HCEC 1CT (cell line): ENCODE measurements around the gene PCDH15.
"Not testable (repeated sequence)": the region's sequence is repeated elsewhere in the genome, so short reads cannot be mapped to it uniquely, and the experiment has no call there.

ENCODE experiments used
- DNase-seq: peaks from one replicate; pipeline ENCODE4 v3.0.0-alpha.2; 2017

The PCDH15 gene

DNA sequence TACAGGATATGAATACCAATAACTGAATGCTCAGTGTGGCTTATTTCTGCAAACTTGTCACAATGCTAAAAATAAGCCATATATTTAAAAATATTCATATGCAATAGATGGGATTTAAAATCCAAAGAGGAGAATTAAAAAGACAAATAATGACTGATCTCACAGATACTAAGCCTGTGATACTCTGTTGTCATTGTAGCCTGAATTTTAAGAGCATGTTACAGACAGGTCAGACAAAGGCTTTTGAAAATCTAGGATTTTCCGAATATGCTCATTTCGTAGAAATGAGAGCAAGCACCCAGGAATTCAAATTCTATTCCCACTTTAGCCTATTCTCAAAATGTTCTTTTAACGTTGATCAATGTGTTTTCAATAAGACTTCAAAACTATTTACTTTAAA is 269.7 kb downstream of the PCDH15 start:
- DNase-seq, result no peak

DNA sequence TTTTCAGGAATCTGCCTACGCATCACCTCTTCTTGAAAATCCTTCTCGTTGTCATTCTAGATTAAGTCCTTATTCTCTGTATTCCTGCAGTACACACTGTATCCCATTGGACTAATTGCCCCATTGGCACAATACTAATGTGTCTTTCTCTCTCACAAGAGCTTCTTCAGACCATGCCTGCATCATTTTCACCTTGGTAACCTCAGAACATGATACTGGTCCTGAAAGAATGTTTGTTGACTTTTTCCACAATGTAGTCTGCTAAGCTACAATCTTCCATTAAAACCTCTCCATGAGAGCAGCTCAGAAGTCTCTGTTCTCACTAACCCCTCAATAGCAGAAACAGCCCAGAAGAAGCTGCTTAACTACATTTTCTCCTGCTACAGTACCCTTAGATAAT is 270.7 kb downstream of the PCDH15 start:
- no peak for DNase-seq

DNA sequence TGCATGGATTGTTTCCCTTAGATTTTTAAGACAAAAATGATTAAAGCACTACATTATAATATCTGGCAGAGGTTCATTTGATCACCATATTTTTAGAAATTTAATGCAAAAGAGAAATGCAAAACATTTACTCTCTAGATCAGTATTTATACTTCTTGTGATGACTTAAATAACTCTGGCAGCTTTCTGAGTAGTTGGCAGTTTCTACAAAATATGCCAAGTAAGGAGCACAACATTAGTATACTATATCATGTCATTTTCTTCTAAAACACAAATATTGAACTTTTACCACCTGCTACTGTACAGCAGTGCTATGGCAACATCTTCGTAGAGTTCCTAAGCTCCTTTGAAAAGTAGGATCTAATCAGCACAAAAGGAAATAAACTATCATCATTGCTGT is 275.2 kb downstream of the PCDH15 start:
- no peak for DNase-seq

DNA sequence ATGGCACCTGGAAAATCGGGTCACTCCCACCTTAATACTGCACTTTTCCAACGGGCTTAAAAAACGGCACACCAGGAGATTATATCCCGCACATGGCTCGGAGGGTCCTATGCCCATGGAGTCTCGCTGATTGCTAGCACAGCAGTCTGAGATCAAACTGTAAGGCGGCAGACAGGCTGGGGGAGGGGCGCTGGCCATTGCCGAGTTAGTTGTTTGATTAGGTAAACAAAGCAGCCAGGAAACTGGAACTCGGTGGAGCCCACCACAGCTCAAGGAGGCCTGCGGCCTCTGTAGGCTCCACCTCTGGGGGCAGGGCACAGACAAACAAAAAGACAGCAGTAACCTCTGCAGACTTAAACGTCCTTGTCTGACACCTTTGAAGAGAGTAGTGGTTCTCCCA is 285.8 kb downstream of the PCDH15 start:
- DNase-seq, result not testable (repeated sequence)

DNA sequence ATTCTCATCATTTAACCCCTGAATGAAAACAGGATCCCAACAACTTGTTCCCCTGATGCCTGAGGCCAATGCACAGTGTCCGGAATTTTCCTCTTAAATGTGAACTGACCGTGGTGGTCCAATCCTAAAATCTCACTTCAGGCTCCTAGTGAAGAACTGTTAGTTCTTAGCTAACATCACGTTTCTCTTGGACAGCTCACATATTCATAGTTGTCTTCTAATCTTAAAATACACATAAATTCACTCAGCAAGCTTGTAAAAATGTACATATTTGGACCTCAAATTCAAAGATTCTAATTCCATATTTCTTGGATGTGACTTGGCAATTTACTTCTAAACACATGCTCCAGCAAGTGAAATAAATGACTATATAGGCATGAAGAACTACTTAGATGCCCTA is 297.2 kb downstream of the PCDH15 start:
- DNase-seq, result no peak

DNA sequence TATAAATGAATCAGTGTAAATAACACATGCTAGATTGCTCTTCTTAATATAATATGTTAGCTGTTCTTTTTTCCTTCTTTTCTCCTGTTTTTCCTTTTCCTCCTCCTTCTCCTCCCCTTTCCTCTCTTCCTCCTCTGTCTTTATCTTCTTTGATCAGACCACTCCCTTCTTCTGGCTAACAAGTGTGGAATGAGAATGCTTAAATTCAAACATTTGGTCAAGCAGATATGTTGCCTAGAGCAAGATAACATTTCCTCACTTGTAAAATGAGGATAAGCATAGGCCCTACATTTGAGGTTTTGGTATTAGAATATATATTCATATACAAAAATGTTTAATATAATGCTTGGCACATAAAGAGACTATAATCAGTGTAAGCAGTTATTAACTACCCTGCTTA is 299.1 kb downstream of the PCDH15 start:
- DNase-seq, result no peak

DNA sequence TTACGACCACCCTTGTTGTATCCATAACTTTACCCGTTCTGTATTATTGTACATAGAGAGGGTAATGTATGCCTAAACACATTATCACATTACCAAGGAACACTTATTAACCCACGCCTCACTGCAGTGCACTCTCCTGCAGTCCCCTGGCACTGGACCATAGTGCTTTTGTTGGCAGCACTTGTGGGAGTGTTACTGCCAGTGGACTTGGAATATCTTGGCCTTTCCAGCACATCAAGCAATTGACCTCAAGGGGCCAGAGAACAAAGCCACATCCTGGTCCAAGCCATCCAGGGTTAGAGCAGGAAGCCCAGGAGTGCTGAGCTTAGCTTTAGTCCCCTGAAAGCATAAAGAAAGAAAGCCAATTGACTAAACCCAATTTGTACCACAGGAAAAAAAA is 304.2 kb downstream of the PCDH15 start:
- DNase-seq, result no peak

DNA sequence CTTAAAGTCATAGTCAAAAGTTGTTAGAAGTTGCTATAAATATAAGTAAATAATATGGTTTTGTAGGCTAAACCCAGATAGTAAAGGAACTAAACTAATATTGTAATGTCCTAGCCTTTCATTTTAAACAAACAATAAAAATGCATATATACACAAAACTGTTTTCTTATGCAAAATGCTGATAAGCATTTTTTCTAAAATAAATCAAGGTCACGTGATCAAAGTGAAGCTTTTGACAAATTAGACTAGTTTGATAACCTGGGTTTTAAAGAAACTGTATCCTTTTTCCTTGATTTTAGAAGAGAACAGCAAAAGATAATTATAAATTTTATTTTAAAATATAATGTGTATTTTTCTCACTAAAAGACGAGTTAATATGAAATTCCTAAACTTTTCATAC is 313.3 kb downstream of the PCDH15 start:
- DNase-seq, result no peak

DNA sequence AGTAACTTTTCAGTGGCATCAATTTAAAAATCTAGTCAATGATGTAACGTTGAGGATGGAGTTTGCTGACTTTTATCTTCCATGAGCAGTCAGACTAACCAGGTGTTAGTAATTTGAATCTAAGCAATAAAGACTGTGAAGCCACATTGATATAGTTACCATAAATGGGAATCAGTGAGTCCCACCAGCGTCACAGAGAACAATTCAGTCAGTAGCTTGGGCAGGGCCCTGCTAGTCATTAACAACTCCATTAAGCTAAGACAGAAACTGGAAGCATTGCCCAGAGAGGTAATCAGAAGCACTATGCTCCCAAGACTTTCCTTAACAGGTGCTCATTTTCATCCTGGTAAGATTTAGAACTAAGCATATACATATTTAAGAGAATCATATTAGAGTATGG is 315.1 kb downstream of the PCDH15 start:
- DNase-seq, result no peak

DNA sequence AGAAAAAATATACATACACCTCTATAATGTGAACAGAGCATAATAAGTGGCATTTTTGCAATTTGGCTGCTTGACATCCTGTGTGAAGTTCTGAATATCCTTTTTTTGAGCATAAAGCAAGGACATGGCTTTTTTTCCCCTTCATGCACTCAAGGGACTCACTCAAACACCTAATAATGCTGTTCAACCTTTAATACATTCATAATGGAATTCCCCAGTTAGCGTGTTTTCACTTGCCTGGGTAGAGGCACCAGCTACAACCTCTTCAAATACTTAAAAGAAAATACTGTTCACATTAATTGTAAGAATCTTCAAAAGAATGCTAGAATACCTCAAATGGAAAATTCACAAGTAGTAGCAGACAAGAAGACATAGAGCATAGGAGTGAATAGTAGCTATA is 316.8 kb downstream of the PCDH15 start:
- no peak for DNase-seq

DNA sequence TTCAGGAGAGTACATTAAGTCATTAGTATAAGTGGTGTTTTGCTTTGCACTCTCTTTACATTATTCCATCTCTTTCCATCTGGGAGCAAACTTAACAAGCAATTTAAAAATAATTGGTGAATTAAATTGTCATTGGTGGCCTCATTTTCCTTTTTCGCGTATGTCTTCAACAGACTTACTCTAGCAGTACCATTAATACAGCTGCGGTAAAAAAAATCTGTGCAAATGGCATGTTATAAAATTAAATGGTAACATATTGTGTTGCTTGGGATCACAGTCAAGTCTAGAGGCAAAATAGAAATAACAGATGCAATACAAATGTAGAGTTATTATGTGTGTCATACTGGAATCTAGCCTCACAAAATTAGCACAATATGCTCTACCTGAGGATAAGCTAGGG is 322.4 kb downstream of the PCDH15 start:
- DNase-seq, result no peak

DNA sequence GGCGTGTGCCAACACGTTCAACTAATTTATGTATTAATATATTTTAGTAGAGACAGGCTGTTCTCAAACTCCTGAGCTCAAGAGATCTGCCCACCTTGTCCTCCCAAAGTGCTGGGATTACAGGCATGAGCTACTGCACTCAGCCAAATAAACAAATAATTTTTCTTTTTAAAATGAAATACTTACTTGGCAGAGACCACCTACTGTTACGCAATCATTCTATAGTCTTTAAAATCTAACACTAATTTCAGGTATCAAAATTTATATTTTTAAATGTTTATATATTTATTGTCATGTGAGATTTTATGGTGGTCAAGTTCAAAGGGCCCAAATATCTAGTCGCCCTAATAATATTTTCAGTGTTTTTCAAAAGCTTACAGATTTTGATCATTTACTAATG is 323.3 kb downstream of the PCDH15 start:
- no peak for DNase-seq

DNA sequence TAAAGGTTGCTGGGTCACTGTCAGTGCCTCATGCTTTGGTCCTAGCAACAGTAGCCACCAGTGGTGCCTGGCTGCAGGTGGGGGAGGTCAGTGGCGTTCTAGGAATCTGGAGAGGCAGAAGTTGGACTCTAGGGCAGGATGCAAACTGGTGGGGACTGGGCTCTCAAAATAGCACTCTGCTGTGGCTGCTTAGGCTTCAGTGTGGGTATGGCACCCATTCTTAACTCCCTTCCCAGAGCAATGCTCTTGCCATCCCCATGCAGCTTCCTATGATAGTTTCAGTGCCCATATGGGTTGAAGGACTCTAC is 330.8 kb downstream of the PCDH15 start:
- DNase-seq, result no peak

DNA sequence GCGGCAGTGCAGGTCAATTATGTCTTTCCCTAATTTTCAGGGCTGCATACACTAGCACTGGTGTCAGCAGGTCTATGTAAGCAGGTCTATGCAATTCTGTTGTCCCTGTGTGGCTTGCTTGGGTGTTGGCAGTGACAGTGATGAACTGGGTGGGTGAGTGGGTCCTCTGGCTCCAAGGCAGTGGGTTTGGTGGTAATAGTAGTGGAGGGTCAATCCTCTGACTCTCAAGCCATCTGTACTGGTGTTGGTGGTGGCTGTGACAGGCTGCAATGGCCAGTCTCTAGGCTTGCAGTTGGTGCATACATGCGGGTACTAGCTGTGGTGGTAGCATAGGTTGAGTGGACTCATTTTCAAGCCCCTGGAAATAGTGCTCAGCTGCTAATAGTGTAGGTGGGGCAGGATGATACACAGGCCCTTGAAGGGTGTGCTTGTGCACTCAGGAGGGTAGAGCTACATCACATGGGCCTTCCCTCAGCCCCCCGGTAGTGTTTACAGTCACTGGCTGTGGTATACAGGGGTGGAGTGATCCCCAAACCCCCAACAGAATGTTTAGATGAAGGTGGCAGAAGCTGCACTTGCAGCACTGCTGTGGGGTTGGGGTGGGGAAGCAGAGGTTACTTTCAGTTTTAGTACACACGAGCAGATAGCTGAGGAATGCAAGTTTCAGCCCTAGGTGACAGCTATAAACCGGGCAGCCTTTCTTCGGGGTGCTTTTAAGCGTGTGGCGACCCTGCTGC is 331.3 kb downstream of the PCDH15 start:
- no peak for DNase-seq

DNA sequence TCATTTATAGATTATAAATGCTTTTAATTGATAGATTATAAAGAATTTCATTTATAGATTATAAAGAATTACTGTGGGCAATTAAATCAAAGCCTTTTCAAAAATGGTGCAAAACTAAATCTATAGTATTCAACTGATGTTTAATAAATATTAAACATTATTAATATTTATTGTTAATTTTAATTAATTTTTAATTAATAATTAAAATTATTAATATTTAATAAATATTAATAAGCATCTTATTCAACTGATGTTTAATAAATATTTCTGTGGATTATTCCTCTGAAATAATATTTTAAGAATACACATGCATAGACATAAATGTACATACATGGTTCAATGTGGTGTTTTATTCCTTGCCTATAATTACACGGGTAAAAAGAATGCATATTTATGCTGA is 346.8 kb downstream of the PCDH15 start:
- DNase-seq, result no peak

DNA sequence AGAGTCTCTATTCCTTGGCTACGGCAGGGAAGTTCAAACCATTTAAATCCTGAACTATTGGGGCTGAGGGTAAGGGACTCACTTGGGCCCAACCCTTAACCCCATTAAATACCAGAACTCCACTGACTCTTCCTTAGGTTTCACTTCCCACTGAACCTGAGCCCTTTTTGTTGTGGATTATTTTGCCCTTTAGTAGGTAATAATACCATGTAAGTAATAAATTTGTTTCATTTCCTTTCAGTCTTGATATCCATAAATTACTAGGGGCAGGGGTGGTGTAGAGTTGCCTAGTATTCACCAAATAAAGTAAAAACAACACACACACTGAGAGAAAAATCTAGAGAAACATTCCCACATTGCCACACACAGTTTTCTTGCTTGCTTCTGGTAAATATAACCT is 352.0 kb downstream of the PCDH15 start:
- no peak for DNase-seq

DNA sequence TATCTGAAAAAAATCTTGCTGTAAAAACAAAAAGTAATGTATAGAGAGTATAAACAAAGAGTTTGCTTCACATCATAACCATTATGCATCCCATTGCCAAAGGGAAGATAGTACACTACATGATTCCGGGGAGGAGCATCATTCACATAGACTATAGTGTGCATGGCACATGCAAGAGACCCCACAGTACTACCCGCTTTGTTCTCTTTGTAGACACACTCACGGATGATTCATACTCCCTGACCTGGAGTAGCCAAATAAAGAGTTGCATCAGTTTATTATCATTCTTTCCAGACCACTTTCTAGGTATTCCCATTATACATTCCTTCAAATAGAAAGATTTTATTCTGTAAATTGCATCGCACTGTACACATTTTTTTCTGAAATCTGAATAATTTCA is 356.9 kb downstream of the PCDH15 start:
- no peak for DNase-seq

DNA sequence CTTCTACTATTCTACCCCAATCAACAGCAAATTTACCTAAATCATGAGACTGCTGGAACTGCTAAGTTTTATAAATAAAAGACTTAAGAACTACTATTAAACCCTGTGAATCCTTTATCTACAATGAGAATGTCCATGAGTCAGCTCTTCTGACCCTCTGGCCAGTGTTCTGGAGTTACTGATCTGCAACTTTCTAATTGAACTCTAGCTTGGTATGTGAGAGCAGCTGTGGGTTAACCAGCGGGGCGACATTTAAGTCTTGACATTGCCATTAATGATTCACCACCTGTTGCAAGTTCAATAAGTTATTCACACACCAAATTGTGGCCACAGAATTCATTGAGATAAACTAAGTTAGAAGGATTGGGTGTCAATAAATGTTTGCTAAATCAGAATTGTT is 359.8 kb downstream of the PCDH15 start:
- DNase-seq, result no peak

DNA sequence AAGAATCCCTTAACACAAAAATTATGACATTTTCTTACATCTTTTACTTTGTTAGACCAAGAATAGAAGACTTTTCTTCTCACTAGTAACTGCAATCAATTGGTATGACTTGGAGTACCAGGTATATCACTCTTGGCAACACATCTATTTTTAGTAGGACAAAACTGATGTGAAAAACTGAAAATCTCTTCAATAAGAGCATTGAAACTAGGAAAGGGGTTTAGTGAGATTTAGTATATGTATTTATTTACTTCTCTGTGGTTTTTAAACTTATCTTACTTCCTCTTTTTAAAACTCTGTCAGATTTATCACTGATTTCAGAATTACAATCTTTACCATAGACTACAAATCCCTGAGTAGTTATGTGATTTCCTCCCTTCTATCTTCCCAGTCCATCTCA is 366.2 kb downstream of the PCDH15 start:
- DNase-seq, result no peak

DNA sequence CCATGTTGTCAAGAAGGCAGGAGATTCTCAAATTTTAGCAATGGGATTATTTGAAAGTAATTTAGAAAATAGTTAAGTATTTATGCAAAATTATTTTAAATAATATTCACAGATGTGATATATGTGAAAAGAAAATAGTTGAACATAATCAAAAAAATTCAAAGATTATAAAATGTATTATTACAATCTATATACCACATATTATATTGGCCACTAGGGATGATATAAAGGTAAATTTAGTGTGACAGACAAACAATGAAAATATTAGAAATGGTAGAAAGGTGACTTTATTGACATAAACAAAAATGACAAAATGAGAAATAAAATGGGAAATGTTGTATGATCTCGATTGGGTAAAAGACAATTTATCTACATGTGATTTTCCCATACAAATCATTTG is 385.5 kb downstream of the PCDH15 start:
- no peak for DNase-seq

DNA sequence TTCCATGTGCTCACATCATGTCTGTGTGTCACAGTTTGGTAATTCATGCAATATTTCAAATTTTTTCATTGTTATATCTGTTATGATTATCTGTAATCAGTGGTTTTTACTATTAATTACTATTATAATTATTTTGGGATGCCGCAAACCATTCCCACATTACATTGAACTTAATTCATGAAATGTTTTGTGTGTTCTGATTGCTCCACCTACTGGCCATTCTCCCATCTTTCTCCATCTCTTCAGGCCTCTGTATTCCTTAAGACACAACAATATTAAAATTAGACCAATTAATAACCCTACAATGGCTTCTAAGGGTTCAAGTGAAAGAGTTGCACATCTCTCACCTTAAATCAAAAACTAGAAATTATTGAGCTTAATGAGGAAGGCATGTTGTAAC is 398.5 kb downstream of the PCDH15 start:
- no peak for DNase-seq

DNA sequence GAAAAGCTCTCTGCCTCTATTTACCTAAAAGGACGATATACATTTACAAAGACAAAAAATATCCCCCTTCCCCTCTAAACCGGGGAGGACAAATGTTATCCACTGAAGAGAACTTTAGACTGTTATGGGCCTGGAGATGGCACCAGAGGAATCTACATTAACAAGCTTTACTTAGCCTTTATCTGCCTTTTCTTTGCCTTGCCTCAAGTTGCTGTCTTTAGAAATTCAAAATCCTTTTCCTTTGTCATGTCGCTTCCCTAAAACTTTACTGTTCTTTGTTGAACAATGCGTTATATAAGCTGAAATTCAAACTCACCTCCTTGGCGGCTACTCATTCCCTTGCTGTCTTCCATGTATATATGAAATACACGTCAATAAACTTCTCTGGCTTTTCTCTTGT is 405.0 kb downstream of the PCDH15 start:
- no peak for DNase-seq

DNA sequence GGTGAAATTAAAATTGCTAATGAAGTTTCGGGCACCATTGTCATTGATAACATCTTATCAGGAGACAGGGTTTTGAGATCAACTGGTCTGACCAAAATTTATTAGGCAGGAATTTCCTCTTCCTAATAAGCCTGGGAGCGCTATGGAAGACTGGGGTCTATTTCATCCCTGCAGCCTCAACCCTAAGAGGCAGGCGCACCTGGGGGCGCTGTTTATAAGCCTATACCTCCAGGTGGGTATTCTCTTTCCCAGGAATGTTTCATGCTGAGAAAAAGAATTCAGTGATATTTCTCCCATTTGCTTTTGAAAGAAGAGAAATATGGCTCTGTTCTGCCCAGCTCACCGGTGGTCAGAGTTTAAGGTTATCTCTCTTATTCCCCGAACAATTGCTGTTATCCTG is 406.4 kb downstream of the PCDH15 start:
- DNase-seq, result not testable (repeated sequence)

DNA sequence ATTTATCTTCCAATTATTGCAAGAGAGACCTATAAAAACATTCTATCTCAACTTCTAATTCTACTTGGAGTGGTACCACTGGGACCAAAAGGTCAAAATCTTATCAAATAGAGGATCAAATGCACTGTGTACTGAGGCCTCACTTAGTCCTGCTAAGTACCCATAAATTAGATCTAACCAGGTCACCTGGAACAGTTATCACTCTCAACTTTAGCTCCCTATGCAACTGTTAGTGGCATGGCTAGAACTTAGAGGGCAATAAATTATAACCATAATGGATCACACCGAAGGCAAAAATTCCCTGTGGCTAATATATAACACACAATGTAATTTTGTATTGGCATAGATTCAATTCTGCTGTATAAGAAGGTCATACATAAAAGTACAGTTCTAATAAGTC is 428.9 kb downstream of the PCDH15 start:
- DNase-seq, result no peak

DNA sequence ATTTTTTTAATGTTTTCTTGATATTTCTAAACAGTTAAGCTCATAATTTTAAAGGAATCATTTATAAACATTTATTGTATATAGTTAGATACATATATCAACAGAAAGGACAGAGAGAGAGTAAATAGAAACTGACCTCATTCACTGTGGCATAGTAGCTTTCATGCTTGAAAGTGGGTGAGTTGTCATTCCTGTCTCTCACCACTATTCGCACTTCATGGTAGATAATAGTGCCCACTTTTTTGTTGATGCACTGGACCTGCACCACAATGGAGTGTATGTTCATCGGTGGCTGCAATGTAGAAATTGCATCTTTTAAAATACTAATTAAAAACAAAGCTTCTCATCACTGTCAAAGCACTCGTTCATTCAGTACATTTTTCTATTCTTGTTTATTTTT is 432.0 kb downstream of the PCDH15 start:
- DNase-seq, result no peak

DNA sequence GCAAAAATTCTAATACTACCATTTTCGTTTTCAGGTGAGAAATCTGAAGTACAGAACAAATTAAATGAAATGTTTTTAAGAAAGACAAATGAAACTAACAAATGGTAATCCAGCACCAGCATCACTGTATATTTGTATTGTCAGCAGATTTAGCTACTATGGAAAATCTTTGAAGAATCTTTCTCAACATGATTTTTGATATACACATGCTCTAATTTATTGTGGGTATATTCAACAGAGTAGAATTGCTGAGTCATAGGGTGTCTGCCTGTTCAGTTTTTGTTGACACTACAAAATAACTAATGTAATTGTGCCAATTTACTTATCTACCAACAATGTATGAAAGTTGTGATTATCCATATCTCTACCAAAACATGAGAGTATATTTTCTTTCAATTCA is 437.6 kb downstream of the PCDH15 start:
- DNase-seq, result no peak
